ENCODE data around the gene MICALL2.

MICALL2 gene

GRCh38 chr7:1450987-1451386 is 8.3 kb downstream of the MICALL2 start:
- TF ChIP-seq CTCF (IDR thresholded peaks at IDR 0.05; ENCODE audit: control insufficient read depth, insufficient read depth, low read depth, low read length, missing control alignments): no peak
- no peak overlapping the region for H3K4me3 ChIP-seq (ENCODE audit: control insufficient read depth, low read depth, low read length)

GRCh38 chr7:1450431-1450830 is 8.8 kb downstream of the MICALL2 start:
- DNase-seq (ENCODE audit: low read depth): no peak

More at GRCh38 chr7:1450987-1451386, 8.3 kb downstream of the MICALL2 start:
- DNase-seq (ENCODE audit: low read depth): no peak

GRCh38 chr7:1449951-1450350 is 9.3 kb downstream of the MICALL2 start:
- TF ChIP-seq CTCF (IDR thresholded peaks at IDR 0.05; ENCODE audit: control insufficient read depth, insufficient read depth, low read depth, low read length, missing control alignments): no peak
- H3K4me3 ChIP-seq (ENCODE audit: control insufficient read depth, low read depth, low read length): no peak overlapping the region
- no peak for DNase-seq (ENCODE audit: low read depth)

More at GRCh38 chr7:1450431-1450830, 8.8 kb downstream of the MICALL2 start:
- TF ChIP-seq CTCF (IDR thresholded peaks at IDR 0.05; ENCODE audit: control insufficient read depth, insufficient read depth, low read depth, low read length, missing control alignments): no peak
- H3K4me3 ChIP-seq (ENCODE audit: control insufficient read depth, low read depth, low read length): no peak overlapping the region

- no peak overlapping the region for H3K4me3 ChIP-seq (ENCODE audit: control insufficient read depth, low read depth, low read length)
- DNase-seq (ENCODE audit: low read depth): no peak
- TF ChIP-seq CTCF (IDR thresholded peaks at IDR 0.05; ENCODE audit: control insufficient read depth, insufficient read depth, low read depth, low read length, missing control alignments): no peak
These were observed 9.8 kb downstream of the MICALL2 start for GRCh38 chr7:1449501-1449900.

GRCh38 chr7:1448958-1449357 is 10.3 kb downstream of the MICALL2 start:
- no peak for TF ChIP-seq CTCF (IDR thresholded peaks at IDR 0.05; ENCODE audit: control insufficient read depth, insufficient read depth, low read depth, low read length, missing control alignments)

GRCh38 chr7:1447551-1448244 is 11.6 kb downstream of the MICALL2 start:
- H3K4me3 ChIP-seq (ENCODE audit: control insufficient read depth, low read depth, low read length): no peak overlapping the region
- DNase-seq (ENCODE audit: low read depth): no peak
- no peak for TF ChIP-seq CTCF (IDR thresholded peaks at IDR 0.05; ENCODE audit: control insufficient read depth, insufficient read depth, low read depth, low read length, missing control alignments)

More at GRCh38 chr7:1448958-1449357, 10.3 kb downstream of the MICALL2 start:
- DNase-seq (ENCODE audit: low read depth): no peak
- no peak overlapping the region for H3K4me3 ChIP-seq (ENCODE audit: control insufficient read depth, low read depth, low read length)

Measured in AG09309 (cell line).